HG03103 (cell line): ENCODE measurements around the gene LAPTM5.

Experiments
- ATAC-seq: cut with Tn5 transposase; IDR thresholded peaks from one replicate; pipeline ENCODE4 v1.9.1; 2021; ENCODE audit warnings: low read depth; ENCODE audit not compliant: unreplicated experiment

LAPTM5 gene

GRCh38 chr1:30720271-30721223 lies 37.0 kb downstream of the LAPTM5 start:
- no peak for ATAC-seq

- no peak for ATAC-seq
Measured at GRCh38 chr1:30719406-30720270, 37.9 kb downstream of the LAPTM5 start.

GRCh38 chr1:30718636-30719405 lies 38.8 kb downstream of the LAPTM5 start:
- ATAC-seq = peak; percentile 47

- ATAC-seq = peak; percentile 80
Measured at GRCh38 chr1:30718091-30718635, 39.4 kb downstream of the LAPTM5 start.

GRCh38 chr1:30716646-30717045 lies 40.9 kb downstream of the LAPTM5 start:
- ATAC-seq = no peak

GRCh38 chr1:30715886-30716285 lies 41.7 kb downstream of the LAPTM5 start:
- ATAC-seq = no peak

GRCh38 chr1:30715216-30715615 lies 42.4 kb downstream of the LAPTM5 start:
- no peak for ATAC-seq

- no peak for ATAC-seq
Measured at GRCh38 chr1:30714536-30715090, 43.0 kb downstream of the LAPTM5 start.

- no peak for ATAC-seq
Measured at GRCh38 chr1:30714025-30714424, 43.5 kb downstream of the LAPTM5 start.

GRCh38 chr1:30713311-30713710 lies 44.3 kb downstream of the LAPTM5 start:
- no peak for ATAC-seq

GRCh38 chr1:30712583-30712982 lies 45.0 kb downstream of the LAPTM5 start:
- no peak for ATAC-seq

GRCh38 chr1:30710407-30710806 lies 47.2 kb downstream of the LAPTM5 start:
- no peak for ATAC-seq

GRCh38 chr1:30708361-30708728 lies 49.2 kb downstream of the LAPTM5 start:
- no peak for ATAC-seq

GRCh38 chr1:30707412-30708360 lies 49.9 kb downstream of the LAPTM5 start:
- no peak for ATAC-seq

- ATAC-seq = no peak
Measured at GRCh38 chr1:30706528-30706927, 51.0 kb downstream of the LAPTM5 start.

GRCh38 chr1:30705698-30706097 lies 51.9 kb downstream of the LAPTM5 start:
- no peak for ATAC-seq

GRCh38 chr1:30704765-30705509 lies 52.6 kb downstream of the LAPTM5 start:
- ATAC-seq = no peak

GRCh38 chr1:30704271-30704670 lies 53.3 kb downstream of the LAPTM5 start:
- ATAC-seq = no peak
